ENCODE data around the gene TNFRSF21. TPM values are rescaled to one million over a fixed set of nuclear protein-coding genes. Genes with fewer than 3 reads are reported as not detected.
"Not testable (repeated sequence)": the region's sequence is repeated elsewhere in the genome, so short reads cannot be mapped to it uniquely, and the experiment has no call there.

The TNFRSF21 gene
- polyA plus RNA-seq, 1 donor from 2014 or later: 13.0 TPM

DNA sequence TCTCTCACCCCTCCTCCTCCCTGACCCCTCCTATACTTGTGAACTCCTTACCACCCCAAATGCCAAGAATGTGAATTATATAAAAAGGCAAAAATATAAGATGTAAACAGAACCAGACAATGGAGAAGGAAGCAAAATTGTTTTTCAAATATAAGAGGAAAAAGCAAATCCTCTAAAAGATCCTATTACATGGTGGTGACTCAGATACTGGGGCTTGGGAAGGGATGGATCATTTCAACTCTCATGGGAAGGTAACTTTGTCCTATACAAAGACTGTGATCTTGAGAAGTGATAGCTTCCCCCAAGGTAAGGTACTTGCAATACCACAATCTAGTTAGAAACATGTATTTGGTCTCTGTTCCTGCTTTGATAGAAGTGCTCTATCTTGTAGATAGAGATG is 24.6 kb upstream of the TNFRSF21 start:
- Histone ChIP-seq H3K79me2 (replicated peaks; ENCODE audit: insufficient read depth, low read length) (no peaks in the 10 kb centered on the region), H3K27ac (ENCODE audit: low read length) (no peak overlapping the region), H3K4me2 (ENCODE audit: low read length) (no peak overlapping the region), H3K9me3 (ENCODE audit: low read length) (no peaks in the 10 kb centered on the region), H3K9ac (ENCODE audit: low read length) (no peak overlapping the region), H3K9me2 (ENCODE audit: insufficient read depth, low read length) (no peaks in the 10 kb centered on the region), H3K36me3 (ENCODE audit: insufficient read depth, low read length) (no peaks in the 10 kb centered on the region), H3K27me3 (ENCODE audit: insufficient read depth, low read depth, low read length) (no peaks in the 10 kb centered on the region), H3K4me3 (ENCODE audit: low read length) (no peak overlapping the region), H3F3A (ENCODE audit: insufficient read depth, low read length, poor library complexity, severe bottlenecking) (no peaks in the 10 kb centered on the region), H2AFZ (ENCODE audit: low read depth, low read length) (no peak overlapping the region), H4K20me1 (ENCODE audit: insufficient read depth) (no peaks in the 10 kb centered on the region)
- TF ChIP-seq SMC3 (conservative IDR thresholded peaks at IDR 0.05; ENCODE audit: poor library complexity): no peak
- TF ChIP-seq RAD21 (conservative IDR thresholded peaks at IDR 0.05): no peak
- TF ChIP-seq EP300 (conservative IDR thresholded peaks at IDR 0.05; ENCODE audit: poor library complexity, severe bottlenecking): no peak
- TF ChIP-seq TAF1 (IDR thresholded peaks at IDR 0.05; ENCODE audit: low read depth): no peak
- no peak for TF ChIP-seq EZH2 (IDR thresholded peaks at IDR 0.05; ENCODE audit: borderline replicate concordance, insufficient read depth, low read length, poor library complexity, severe bottlenecking)
- TF ChIP-seq, protein P1, sequence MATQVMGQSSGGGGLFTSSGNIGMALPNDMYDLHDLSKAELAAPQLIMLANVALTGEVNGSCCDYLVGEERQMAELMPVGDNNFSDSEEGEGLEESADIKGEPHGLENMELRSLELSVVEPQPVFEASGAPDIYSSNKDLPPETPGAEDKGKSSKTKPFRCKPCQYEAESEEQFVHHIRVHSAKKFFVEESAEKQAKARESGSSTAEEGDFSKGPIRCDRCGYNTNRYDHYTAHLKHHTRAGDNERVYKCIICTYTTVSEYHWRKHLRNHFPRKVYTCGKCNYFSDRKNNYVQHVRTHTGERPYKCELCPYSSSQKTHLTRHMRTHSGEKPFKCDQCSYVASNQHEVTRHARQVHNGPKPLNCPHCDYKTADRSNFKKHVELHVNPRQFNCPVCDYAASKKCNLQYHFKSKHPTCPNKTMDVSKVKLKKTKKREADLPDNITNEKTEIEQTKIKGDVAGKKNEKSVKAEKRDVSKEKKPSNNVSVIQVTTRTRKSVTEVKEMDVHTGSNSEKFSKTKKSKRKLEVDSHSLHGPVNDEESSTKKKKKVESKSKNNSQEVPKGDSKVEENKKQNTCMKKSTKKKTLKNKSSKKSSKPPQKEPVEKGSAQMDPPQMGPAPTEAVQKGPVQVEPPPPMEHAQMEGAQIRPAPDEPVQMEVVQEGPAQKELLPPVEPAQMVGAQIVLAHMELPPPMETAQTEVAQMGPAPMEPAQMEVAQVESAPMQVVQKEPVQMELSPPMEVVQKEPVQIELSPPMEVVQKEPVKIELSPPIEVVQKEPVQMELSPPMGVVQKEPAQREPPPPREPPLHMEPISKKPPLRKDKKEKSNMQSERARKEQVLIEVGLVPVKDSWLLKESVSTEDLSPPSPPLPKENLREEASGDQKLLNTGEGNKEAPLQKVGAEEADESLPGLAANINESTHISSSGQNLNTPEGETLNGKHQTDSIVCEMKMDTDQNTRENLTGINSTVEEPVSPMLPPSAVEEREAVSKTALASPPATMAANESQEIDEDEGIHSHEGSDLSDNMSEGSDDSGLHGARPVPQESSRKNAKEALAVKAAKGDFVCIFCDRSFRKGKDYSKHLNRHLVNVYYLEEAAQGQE (IDR thresholded peaks at IDR 0.05; ENCODE audit: borderline replicate concordance): no peak
- TF ChIP-seq, protein P2, sequence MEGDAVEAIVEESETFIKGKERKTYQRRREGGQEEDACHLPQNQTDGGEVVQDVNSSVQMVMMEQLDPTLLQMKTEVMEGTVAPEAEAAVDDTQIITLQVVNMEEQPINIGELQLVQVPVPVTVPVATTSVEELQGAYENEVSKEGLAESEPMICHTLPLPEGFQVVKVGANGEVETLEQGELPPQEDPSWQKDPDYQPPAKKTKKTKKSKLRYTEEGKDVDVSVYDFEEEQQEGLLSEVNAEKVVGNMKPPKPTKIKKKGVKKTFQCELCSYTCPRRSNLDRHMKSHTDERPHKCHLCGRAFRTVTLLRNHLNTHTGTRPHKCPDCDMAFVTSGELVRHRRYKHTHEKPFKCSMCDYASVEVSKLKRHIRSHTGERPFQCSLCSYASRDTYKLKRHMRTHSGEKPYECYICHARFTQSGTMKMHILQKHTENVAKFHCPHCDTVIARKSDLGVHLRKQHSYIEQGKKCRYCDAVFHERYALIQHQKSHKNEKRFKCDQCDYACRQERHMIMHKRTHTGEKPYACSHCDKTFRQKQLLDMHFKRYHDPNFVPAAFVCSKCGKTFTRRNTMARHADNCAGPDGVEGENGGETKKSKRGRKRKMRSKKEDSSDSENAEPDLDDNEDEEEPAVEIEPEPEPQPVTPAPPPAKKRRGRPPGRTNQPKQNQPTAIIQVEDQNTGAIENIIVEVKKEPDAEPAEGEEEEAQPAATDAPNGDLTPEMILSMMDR (IDR thresholded peaks at IDR 0.05; ENCODE audit: poor library complexity, severe bottlenecking): no peak
- TF ChIP-seq MXI1 (conservative IDR thresholded peaks at IDR 0.05; ENCODE audit: poor library complexity, severe bottlenecking): no peak
- TF ChIP-seq POLR2AphosphoS5 (IDR thresholded peaks at IDR 0.05): no peak

DNA sequence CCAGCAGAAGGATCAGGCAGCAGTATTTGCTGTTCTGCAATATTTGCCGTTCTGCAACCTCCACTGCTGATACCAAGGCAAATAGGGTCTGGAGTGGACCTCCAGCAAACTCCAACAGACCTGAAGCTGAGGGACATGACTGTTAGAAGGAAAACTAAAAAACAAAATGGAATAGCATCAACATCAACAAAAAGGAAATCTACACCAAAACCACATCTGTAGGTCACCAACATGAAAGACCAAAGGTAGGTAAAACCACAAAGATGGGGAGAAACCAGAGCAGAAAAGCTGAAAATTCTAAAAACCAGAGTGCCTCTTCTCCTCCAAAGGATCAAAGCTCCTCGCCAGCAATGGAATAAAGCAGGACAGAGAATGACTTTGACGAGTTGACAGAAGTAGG is 18.9 kb upstream of the TNFRSF21 start:
- H3K9me3 ChIP-seq (ENCODE audit: low read length); H3K79me2 ChIP-seq (replicated peaks; ENCODE audit: insufficient read depth, low read length); H3K36me3 ChIP-seq (ENCODE audit: insufficient read depth, low read length); H3K27me3 ChIP-seq (ENCODE audit: insufficient read depth, low read depth, low read length); H3K27ac ChIP-seq (ENCODE audit: low read length); H3F3A ChIP-seq (ENCODE audit: insufficient read depth, low read length, poor library complexity, severe bottlenecking); H2AFZ ChIP-seq (ENCODE audit: low read depth, low read length); H3K4me2 ChIP-seq (ENCODE audit: low read length); H3K9me2 ChIP-seq (ENCODE audit: insufficient read depth, low read length); H4K20me1 ChIP-seq (ENCODE audit: insufficient read depth); H3K4me3 ChIP-seq (ENCODE audit: low read length); H3K9ac ChIP-seq (ENCODE audit: low read length): not testable (repeated sequence)

DNA sequence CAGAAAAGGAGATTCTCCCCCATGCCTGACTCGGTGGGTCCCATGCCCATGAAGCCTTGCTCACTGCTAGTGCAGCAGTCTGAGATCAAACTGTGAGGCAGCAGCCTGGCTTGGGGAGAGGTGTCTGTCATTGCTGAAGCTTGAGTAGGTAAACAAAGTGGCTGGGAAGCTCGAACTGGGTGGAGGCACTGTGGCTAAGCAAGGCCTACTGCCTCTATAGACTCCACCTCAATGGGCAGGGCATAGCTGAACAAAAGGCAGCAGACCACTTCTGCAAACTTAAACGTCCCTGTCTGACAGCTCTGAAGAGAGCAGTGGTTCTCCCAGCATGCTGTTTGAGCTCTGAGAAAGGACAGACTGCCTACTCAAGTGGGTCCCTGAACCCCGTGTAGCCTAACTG is 18.4 kb upstream of the TNFRSF21 start:
- H3K9me3 ChIP-seq (ENCODE audit: low read length); H3K4me3 ChIP-seq (ENCODE audit: low read length); H3K36me3 ChIP-seq (ENCODE audit: insufficient read depth, low read length); H3F3A ChIP-seq (ENCODE audit: insufficient read depth, low read length, poor library complexity, severe bottlenecking); H3K9me2 ChIP-seq (ENCODE audit: insufficient read depth, low read length); H3K79me2 ChIP-seq (replicated peaks; ENCODE audit: insufficient read depth, low read length); H3K27ac ChIP-seq (ENCODE audit: low read length); H3K27me3 ChIP-seq (ENCODE audit: insufficient read depth, low read depth, low read length); H2AFZ ChIP-seq (ENCODE audit: low read depth, low read length); H4K20me1 ChIP-seq (ENCODE audit: insufficient read depth); H3K4me2 ChIP-seq (ENCODE audit: low read length); H3K9ac ChIP-seq (ENCODE audit: low read length): not testable (repeated sequence)

Measured in neural cell (in vitro differentiated cells).